Karpas-422 (cell line): ENCODE measurements around the gene LMAN2L. TPM values are rescaled to one million over a fixed set of nuclear protein-coding genes. Genes with fewer than 3 reads are reported as not detected.
"Not testable (repeated sequence)": the region's sequence is repeated elsewhere in the genome, so short reads cannot be mapped to it uniquely, and the experiment has no call there.

Source experiments
- DNase-seq: peaks from one replicate; pipeline ENCODE4 v3.0.0-alpha.2; 2015
- H2AFZ ChIP-seq: fragments of 200-600 bp; sonication (generic); 2 replicates; pipeline ENCODE4 v1.6.1; 2014; ENCODE audit warnings: antibody characterized with exemption, low read length, mixed read lengths
- H3K27ac ChIP-seq: fragments of 200-600 bp; sonication (generic); 2 replicates; pipeline ENCODE4 v1.5.1; 2014; ENCODE audit warnings: mild to moderate bottlenecking, low read length, moderate library complexity
- H3K27me3 ChIP-seq: fragments of 200-600 bp; sonication (generic); 2 replicates; pipeline ENCODE4 v1.6.1; 2014; ENCODE audit warnings: low read length, mixed read lengths
- H3K36me3 ChIP-seq: fragments of 200-600 bp; sonication (generic); 2 replicates; pipeline ENCODE4 v1.6.1; 2014; ENCODE audit warnings: low read length, mixed read lengths; ENCODE audit not compliant: insufficient read depth
- H3K4me1 ChIP-seq: fragments of 200-600 bp; sonication (generic); 2 replicates; pipeline ENCODE4 v1.6.1; 2014; ENCODE audit warnings: mild to moderate bottlenecking, low read length, mixed read lengths
- H3K4me2 ChIP-seq: fragments of 200-600 bp; sonication (generic); 2 replicates; pipeline ENCODE4 v1.6.1; 2014; ENCODE audit warnings: low read length, low read depth, mild to moderate bottlenecking; ENCODE audit not compliant: poor library complexity, severe bottlenecking
- H3K4me3 ChIP-seq: fragments of 200-600 bp; sonication (generic); 2 replicates; pipeline ENCODE4 v1.5.1; 2014; ENCODE audit warnings: mild to moderate bottlenecking, antibody characterized with exemption, low read length, mixed read lengths
- H3K79me2 ChIP-seq: fragments of 200-600 bp; sonication (generic); 2 replicates; pipeline ENCODE4 v1.6.1; 2014; ENCODE audit warnings: mild to moderate bottlenecking, low read length, mixed read lengths
- H3K9ac ChIP-seq: fragments of 200-600 bp; sonication (generic); 2 replicates; pipeline ENCODE4 v1.6.0; 2014; ENCODE audit warnings: low read length
- H3K9me2 ChIP-seq: fragments of 200-600 bp; sonication (generic), shearing (Covaris generic); replicated peaks from 2 replicates; pipeline ENCODE4 v1.6.0; 2014; ENCODE audit warnings: mild to moderate bottlenecking, low read length, moderate library complexity; ENCODE audit not compliant: insufficient read depth
- H3K9me3 ChIP-seq: fragments of 300-700, 200-600 bp; sonication (generic); 2 replicates; pipeline ENCODE4 v1.6.1; 2014; ENCODE audit warnings: low read length, mixed read lengths
- H4K20me1 ChIP-seq: fragments of 200-600 bp; sonication (generic); 2 replicates; pipeline ENCODE4 v1.6.1; 2014; ENCODE audit warnings: mild to moderate bottlenecking, antibody characterized with exemption, low read length, low read depth; ENCODE audit not compliant: insufficient read depth
- total RNA-seq: library from RNA; depleted of rRNA; stranded (reverse); fragments of >200 nt; shearing (Covaris generic); gene quantifications from 2 replicates; pipeline ENCODE4 v1.2.3, GENCODE V29; 2014; ENCODE audit warnings: low replicate concordance

LMAN2L gene
- total RNA-seq, 1 experiment from 2014 or later, result 6.3 TPM

DNA sequence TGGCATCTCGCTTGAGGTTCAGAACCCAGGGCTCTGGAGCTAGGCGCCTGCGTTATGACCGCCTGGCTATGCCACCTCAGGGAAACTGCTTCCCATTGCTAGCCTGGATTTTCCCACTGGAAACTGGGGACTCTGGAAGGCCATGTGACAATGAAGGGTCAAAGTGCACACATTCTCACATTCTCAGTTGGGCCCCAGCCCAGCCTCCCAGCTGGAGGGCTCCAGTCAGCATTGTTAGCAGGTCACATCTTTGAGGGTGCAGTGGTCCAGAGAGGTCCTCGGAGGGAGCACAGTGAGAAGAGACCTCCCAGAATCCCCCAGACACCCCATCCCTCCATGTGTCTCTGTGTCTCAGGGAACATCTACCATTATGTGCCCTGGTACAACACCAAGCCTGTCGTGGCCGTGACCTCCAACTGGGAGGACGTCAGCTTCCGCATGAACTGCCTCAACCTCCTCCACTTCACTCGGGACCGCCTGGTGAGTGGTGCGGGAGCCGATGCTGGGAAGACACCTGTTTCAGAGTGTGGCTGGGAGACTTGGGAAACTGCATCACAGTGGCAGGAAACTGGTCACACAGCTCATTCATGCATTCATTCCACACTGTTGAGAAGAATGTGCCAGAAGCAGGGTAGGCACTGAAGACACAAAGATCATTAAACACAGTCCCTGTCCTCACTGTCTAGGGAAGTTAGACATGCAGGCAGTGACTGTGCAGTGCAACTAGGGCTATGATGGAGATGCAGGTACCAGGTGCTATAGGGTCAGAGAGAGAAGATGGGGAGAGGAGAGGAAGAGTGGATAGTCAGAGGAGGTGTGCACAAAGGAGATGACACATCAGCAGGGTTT is 55.7 kb downstream of the LMAN2L start:
- Histone ChIP-seq H3K4me3 (no peak overlapping the region), H3K9ac (no peak overlapping the region), H3K9me3 (no peaks in the 10 kb centered on the region), H2AFZ (no peak overlapping the region), H3K4me1 (no peaks in the 10 kb centered on the region), H3K27me3 (no peaks in the 10 kb centered on the region), H3K27ac (no peak overlapping the region), H3K79me2 (no peaks in the 10 kb centered on the region), H4K20me1 (no peaks in the 10 kb centered on the region), H3K36me3 (no peaks in the 10 kb centered on the region), H3K4me2 (no peak overlapping the region), H3K9me2 (no peaks in the 10 kb centered on the region)
- no peak for DNase-seq

DNA sequence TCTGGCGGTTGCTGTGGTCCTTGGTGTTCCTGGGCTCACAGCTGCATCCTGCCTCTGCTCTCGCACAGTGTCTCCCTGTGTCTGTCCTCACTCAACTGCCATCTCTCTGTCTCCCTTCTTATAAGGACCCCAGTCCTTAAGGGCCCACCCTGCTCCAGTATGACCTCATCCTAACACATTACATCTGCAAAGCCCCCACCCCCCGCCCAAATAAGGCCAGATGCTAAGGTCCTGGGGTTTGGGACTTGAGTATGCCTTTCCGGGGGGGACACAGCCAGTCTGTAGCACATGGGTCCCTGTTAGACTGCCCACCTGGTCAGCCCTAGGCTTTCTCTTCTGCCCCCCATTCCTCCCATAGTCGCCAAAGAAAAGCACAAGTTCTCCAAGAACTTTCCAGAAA is 56.6 kb downstream of the LMAN2L start:
- H3K79me2 ChIP-seq, result no peaks in the 10 kb centered on the region
- no peaks in the 10 kb centered on the region for H4K20me1 ChIP-seq
- H3K4me1 ChIP-seq, result no peaks in the 10 kb centered on the region
- H3K27me3 ChIP-seq, result no peaks in the 10 kb centered on the region
- H3K4me3 ChIP-seq, result no peak overlapping the region
- no peak overlapping the region for H3K27ac ChIP-seq
- no peaks in the 10 kb centered on the region for H3K9me2 ChIP-seq
- no peaks in the 10 kb centered on the region for H3K9me3 ChIP-seq
- H3K9ac ChIP-seq, result no peak overlapping the region
- H3K4me2 ChIP-seq, result no peak overlapping the region
- DNase-seq, result no peak
- no peak overlapping the region for H2AFZ ChIP-seq
- H3K36me3 ChIP-seq, result no peaks in the 10 kb centered on the region

DNA sequence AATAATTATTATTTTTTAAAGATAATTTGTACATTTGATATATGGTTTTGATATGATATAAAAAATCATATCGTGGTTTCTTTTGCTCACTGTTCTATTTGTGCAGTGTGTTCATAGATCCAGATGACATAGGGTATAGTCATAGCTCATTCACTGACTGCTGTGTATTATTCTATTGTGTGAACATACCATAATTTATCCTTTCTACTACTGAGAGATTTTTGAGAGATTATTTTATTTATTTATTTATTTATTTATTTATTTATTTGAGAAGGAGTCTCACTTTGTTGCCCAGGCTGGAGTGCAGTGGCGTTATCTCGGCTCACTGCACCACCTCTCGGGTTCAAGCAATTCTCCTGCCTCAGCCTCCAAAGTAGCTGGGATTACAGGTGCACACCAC is 58.3 kb downstream of the LMAN2L start:
- Histone ChIP-seq H3K9ac (no peak overlapping the region), H3K36me3 (no peaks in the 10 kb centered on the region), H3K4me2 (no peak overlapping the region), H3K9me2 (no peaks in the 10 kb centered on the region), H4K20me1 (no peaks in the 10 kb centered on the region), H3K27me3 (no peaks in the 10 kb centered on the region), H3K79me2 (no peaks in the 10 kb centered on the region), H3K4me3 (no peak overlapping the region), H2AFZ (no peak overlapping the region), H3K27ac (no peak overlapping the region), H3K4me1 (no peaks in the 10 kb centered on the region), H3K9me3 (no peaks in the 10 kb centered on the region)
- no peak for DNase-seq

DNA sequence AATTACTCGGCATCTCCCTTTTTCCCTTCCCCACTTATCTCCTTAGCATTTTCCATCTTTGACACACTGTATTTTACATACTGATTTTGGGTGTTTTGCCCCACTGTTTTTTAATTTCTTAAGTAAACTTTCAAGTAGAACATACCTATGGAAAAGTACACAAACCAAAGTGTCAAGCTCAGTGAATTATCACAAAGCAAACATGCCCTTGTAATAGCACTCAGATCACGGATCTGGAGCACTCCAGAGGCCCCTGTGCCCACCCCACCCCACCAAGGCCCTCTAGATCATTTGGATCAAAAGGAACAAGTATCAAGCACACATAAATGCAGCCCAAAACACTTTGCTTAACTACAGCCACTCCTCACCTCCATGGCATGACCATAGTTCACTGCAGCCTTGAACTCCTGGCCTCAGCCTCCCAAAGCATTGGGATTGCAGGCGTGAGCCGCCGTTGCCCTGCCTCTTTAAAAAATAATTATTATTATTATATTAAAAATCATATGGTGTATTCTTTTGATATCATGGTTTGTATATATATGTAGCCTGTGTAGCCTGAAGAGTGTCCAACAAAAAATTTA is 59.2 kb downstream of the LMAN2L start:
- H3K79me2 ChIP-seq, result no peaks in the 10 kb centered on the region
- no peak overlapping the region for H3K9ac ChIP-seq
- no peaks in the 10 kb centered on the region for H3K9me2 ChIP-seq
- no peaks in the 10 kb centered on the region for H3K27me3 ChIP-seq
- H3K36me3 ChIP-seq, result no peaks in the 10 kb centered on the region
- H3K4me3 ChIP-seq, result no peak overlapping the region
- no peaks in the 10 kb centered on the region for H3K4me1 ChIP-seq
- no peaks in the 10 kb centered on the region for H3K9me3 ChIP-seq
- DNase-seq, result no peak
- H3K27ac ChIP-seq, result no peak overlapping the region
- no peak overlapping the region for H3K4me2 ChIP-seq
- H2AFZ ChIP-seq, result no peak overlapping the region
- H4K20me1 ChIP-seq, result no peaks in the 10 kb centered on the region

DNA sequence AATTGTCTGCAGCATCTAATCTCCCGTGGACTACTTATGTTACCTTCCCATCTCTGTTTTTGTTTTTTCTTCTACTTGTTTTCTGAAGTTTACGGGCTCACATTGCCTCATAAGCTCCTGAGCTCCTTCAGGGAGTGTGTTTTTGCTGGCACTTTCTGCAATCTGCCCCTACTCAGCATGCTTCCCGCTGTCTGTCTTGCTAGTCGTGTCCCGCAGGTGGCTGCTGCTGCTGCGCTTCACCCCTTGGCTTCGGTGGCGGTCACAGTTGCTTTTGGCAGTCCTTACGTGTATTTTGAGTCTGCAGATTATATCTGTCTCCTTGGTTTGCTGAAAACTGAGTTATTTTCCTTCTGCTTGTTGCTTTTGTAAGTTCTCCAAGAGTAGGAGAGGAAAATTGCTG is 60.0 kb downstream of the LMAN2L start:
- H3K4me1 ChIP-seq, result no peaks in the 10 kb centered on the region

DNA sequence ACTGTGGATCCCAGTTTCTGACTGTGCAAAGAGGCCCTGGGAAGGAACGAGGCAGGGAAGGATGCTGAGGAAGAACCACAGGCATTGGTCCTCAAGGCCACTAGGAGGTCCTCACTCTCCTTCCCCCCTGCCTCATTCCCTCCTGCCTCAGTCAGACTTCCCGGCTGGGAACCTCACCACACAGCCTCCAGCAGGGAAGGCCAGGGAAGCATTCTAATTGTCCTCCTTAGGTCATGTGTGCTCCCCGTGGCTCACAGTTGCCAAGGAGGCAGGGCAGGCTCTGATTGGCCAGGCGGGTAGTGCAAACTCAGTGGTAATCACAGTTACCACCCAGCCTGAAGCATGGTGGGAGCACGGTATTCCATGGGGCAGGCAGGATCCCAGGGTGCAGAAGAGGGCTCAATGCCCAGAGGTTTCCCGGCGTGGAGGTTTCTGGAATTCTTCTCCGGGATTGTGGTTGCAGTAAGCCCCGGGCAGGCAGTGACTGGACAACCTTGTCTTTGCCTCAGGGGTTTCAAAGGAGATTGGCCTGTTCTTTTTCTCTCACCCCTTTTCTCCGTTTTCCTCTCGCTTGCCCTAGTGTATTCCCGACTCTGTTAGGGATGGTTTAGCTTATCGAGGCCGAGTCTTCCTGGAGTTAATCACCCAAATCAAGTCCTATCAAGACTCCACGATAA is 70.2 kb downstream of the LMAN2L start:
- H3K4me3 ChIP-seq, result no peak overlapping the region
- no peak overlapping the region for H3K27ac ChIP-seq
- no peaks in the 10 kb centered on the region for H3K27me3 ChIP-seq
- H3K4me1 ChIP-seq, result no peaks in the 10 kb centered on the region
- no peak overlapping the region for H3K4me2 ChIP-seq
- H3K36me3 ChIP-seq, result no peaks in the 10 kb centered on the region
- H4K20me1 ChIP-seq, result no peaks in the 10 kb centered on the region
- no peaks in the 10 kb centered on the region for H3K79me2 ChIP-seq
- H3K9me3 ChIP-seq, result no peaks in the 10 kb centered on the region
- H3K9me2 ChIP-seq, result no peaks in the 10 kb centered on the region
- no peak overlapping the region for H3K9ac ChIP-seq
- no peak overlapping the region for H2AFZ ChIP-seq
- DNase-seq, result no peak

More for the DNA sequence above, 60.0 kb downstream of the LMAN2L start:
- Histone ChIP-seq H3K79me2 (no peaks in the 10 kb centered on the region), H3K27me3 (no peaks in the 10 kb centered on the region), H3K9ac (no peak overlapping the region), H4K20me1 (no peaks in the 10 kb centered on the region), H3K4me2 (no peak overlapping the region), H2AFZ (no peak overlapping the region), H3K4me3 (no peak overlapping the region), H3K36me3 (no peaks in the 10 kb centered on the region), H3K9me3 (no peaks in the 10 kb centered on the region), H3K9me2 (no peaks in the 10 kb centered on the region), H3K27ac (no peak overlapping the region)
- DNase-seq, result no peak

DNA sequence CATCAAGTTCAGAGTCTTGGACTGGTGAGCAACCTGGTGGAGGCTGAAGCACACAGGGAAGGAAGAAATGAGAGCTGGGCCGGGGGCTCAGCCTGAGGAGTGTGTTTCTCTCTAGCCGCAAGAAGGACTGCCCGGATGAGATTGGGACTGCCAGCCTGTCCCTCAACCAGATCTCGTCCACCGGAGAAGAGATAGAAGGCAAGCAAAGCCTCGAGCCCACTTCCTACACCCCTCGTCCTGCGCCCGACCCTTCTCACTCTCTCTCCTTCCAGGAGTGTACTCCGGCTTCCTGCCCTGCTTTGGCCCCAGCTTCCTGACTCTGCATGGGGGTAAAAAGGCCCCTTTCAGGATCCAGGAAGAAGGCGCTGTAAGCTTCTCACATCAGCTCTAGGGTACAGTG is 71.1 kb downstream of the LMAN2L start:
- no peaks in the 10 kb centered on the region for H3K79me2 ChIP-seq
- H3K27me3 ChIP-seq, result no peaks in the 10 kb centered on the region
- H3K9me3 ChIP-seq, result peaks cover 4% of the 10 kb centered on the region; the same call in 1 of the 2 replicates
- no peak overlapping the region for H2AFZ ChIP-seq
- H3K36me3 ChIP-seq, result no peaks in the 10 kb centered on the region
- no peak overlapping the region for H3K9ac ChIP-seq
- no peaks in the 10 kb centered on the region for H3K4me1 ChIP-seq
- H3K4me2 ChIP-seq, result no peak overlapping the region
- no peak overlapping the region for H3K27ac ChIP-seq
- no peak overlapping the region for H3K4me3 ChIP-seq
- no peak for DNase-seq
- no peaks in the 10 kb centered on the region for H4K20me1 ChIP-seq
- H3K9me2 ChIP-seq, result no peaks in the 10 kb centered on the region

DNA sequence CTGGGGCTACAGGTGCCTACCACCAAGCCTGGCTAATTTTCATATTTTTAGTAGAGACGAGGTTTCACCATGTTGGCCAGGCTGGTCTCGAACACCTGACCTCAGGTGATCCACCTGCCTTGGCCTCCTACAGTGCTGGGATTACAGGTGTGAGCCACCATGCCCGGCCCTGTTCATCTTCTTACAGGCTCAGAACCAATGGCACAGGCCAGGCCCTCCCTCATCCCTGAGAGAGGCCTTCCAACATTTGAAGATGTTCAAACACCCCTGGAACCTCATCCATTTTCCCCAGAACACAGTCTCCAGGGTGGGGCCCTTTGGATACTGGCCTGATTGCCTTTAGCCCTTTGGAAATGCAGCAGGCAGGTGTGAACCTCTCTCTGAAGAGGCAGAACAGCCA is 74.1 kb downstream of the LMAN2L start:
- H3K9ac ChIP-seq, H3K79me2 ChIP-seq, H3K9me2 ChIP-seq, H3K9me3 ChIP-seq, DNase-seq, H3K36me3 ChIP-seq, H3K4me1 ChIP-seq, H3K4me3 ChIP-seq, H2AFZ ChIP-seq, H4K20me1 ChIP-seq, H3K27me3 ChIP-seq, H3K27ac ChIP-seq, H3K4me2 ChIP-seq: not testable (repeated sequence)
